SH-SY5Y (cell line): Measurements from ENCODE around the gene CPXM2.

Experiments
- GATA2 ChIP-seq: IDR thresholded peaks from 2 replicates; pipeline ENCODE4 v1.6.1; 2011; ENCODE audit warnings: mild to moderate bottlenecking, low read depth, low read length
- GATA3 ChIP-seq: IDR thresholded peaks from 2 replicates; pipeline ENCODE4 v1.6.1; 2011; ENCODE audit warnings: low read depth, mild to moderate bottlenecking, low read length, moderate library complexity

- TF ChIP-seq GATA2 (no peak), GATA3 (no peak)
Measured at GRCh38 chr10:123800289-123800688, 91.3 kb downstream of the CPXM2 start.
